Loucy (cell line): ENCODE results near the gene CEP128.

Experiments used
- H2AFZ ChIP-seq: fragments of 200-600 bp; sonication (generic); 2 replicates; pipeline ENCODE4 v1.6.0; 2016; ENCODE audit warnings: antibody characterized with exemption, mild to moderate bottlenecking, low read length, moderate library complexity
- H3F3A ChIP-seq: fragments of 200-600 bp; 2 replicates; pipeline ENCODE4 v1.6.0; 2016; ENCODE audit warnings: antibody characterized with exemption, low read depth, mild to moderate bottlenecking
- H3K27me3 ChIP-seq: fragments of 200-600 bp; sonication (generic); 2 replicates; pipeline ENCODE4 v1.6.1; 2014; ENCODE audit warnings: low read length, mild to moderate bottlenecking; ENCODE audit not compliant: insufficient read depth, poor library complexity, severe bottlenecking
- H3K36me3 ChIP-seq: fragments of 200-600 bp; sonication (generic); 2 replicates; pipeline ENCODE4 v1.6.1; 2016; ENCODE audit warnings: low read length; ENCODE audit not compliant: insufficient read depth
- H3K4me1 ChIP-seq: fragments of 200-600 bp; sonication (generic); 2 replicates; pipeline ENCODE4 v1.5.1; 2014; ENCODE audit warnings: low read length, mild to moderate bottlenecking; ENCODE audit not compliant: insufficient read depth, poor library complexity, severe bottlenecking
- H3K4me2 ChIP-seq: fragments of 200-600 bp; sonication (generic); 2 replicates; pipeline ENCODE4 v1.6.0; 2014; ENCODE audit warnings: antibody characterized with exemption, low read length, low read depth, mild to moderate bottlenecking; ENCODE audit not compliant: poor library complexity, severe bottlenecking
- H3K4me3 ChIP-seq: fragments of 200-600 bp; sonication (generic); 2 replicates; pipeline ENCODE4 v1.5.1; 2014; ENCODE audit warnings: low read length, mild to moderate bottlenecking, mixed read lengths; ENCODE audit not compliant: poor library complexity, severe bottlenecking
- H3K79me2 ChIP-seq: fragments of 200-600 bp; sonication (generic); 2 replicates; pipeline ENCODE4 v1.6.1; 2014; ENCODE audit warnings: low read length; ENCODE audit not compliant: insufficient read depth
- H3K9ac ChIP-seq: fragments of 200-600 bp; sonication (generic); 2 replicates; pipeline ENCODE4 v1.6.0; 2014; ENCODE audit warnings: mild to moderate bottlenecking, low read depth, low read length, moderate library complexity; ENCODE audit not compliant: poor library complexity, severe bottlenecking
- H3K9me2 ChIP-seq: fragments of 200-600 bp; sonication (generic); replicated peaks from 2 replicates; pipeline ENCODE4 v1.6.1; 2016; ENCODE audit warnings: low read depth, low read length, mixed read lengths
- H3K9me3 ChIP-seq: fragments of 200-600 bp; sonication (generic); 2 replicates; pipeline ENCODE4 v1.6.1; 2014; ENCODE audit warnings: mild to moderate bottlenecking, antibody characterized with exemption, low read length, low read depth; ENCODE audit not compliant: insufficient read depth
- H4K20me1 ChIP-seq: fragments of 200-600 bp; sonication (generic); 2 replicates; pipeline ENCODE4 v1.6.0; 2014; ENCODE audit warnings: antibody characterized with exemption, low read length, mild to moderate bottlenecking; ENCODE audit not compliant: insufficient read depth, poor library complexity, severe bottlenecking
- CTCF ChIP-seq: fragments of 200-600 bp; sonication (generic); conservative IDR thresholded peaks from 2 replicates; pipeline ENCODE4 v1.5.1; 2014; ENCODE audit warnings: mild to moderate bottlenecking, antibody characterized with exemption, low read length
- EZH2phosphoT487 ChIP-seq: fragments of 200-600 bp; IDR thresholded peaks from 2 replicates; pipeline ENCODE4 v1.6.1; 2018; ENCODE audit warnings: antibody characterized with exemption, mild to moderate bottlenecking, moderate library complexity, borderline replicate concordance

CEP128 gene

DNA sequence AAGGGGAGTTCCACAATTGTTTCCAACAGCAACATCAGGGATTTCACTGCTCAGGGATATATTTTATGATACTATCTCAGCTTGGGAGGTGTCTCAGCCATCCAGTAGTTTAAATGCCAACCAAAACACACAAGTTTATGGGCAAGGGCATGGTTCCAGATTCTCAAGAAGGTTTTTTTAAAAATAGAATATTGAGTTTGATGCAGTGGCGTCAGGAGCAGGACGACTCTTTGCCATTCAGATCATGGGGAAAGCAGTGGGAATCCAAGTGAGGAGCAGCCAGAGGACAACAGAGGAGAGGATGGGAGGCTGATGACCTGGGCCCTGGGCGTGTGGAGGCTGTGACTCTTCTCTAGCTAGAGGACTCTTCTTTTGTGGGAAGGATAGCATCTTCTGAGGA lies 39.6 kb upstream of the CEP128 start:
- Histone ChIP-seq H3K9ac (no peak overlapping the region), H3K4me1 (peaks cover 55% of the 10 kb centered on the region), H2AFZ (no peak overlapping the region), H3K27me3 (no peaks in the 10 kb centered on the region), H3K9me2 (no peaks in the 10 kb centered on the region), H3K4me3 (no peak overlapping the region), H3F3A (peaks cover 8% of the 10 kb centered on the region), H3K79me2 (no peaks in the 10 kb centered on the region), H4K20me1 (no peaks in the 10 kb centered on the region), H3K36me3 (no peaks in the 10 kb centered on the region), H3K4me2 (no peak overlapping the region), H3K9me3 (no peaks in the 10 kb centered on the region)
- TF ChIP-seq EZH2phosphoT487 (no peak), CTCF (no peak)

- H3F3A ChIP-seq: peaks cover 8% of the 10 kb centered on the region
- H3K79me2 ChIP-seq: no peaks in the 10 kb centered on the region
- no peak overlapping the region for H3K4me3 ChIP-seq
- TF ChIP-seq CTCF: no peak
- TF ChIP-seq EZH2phosphoT487: no peak
- peaks cover 47% of the 10 kb centered on the region for H3K4me1 ChIP-seq
- no peaks in the 10 kb centered on the region for H3K27me3 ChIP-seq
- no peaks in the 10 kb centered on the region for H3K36me3 ChIP-seq
- H3K4me2 ChIP-seq: no peak overlapping the region
- no peaks in the 10 kb centered on the region for H3K9me3 ChIP-seq
- H3K9me2 ChIP-seq: no peaks in the 10 kb centered on the region
- H4K20me1 ChIP-seq: no peaks in the 10 kb centered on the region
- H3K9ac ChIP-seq: no peak overlapping the region
- H2AFZ ChIP-seq: no peak overlapping the region
These were observed 38.4 kb upstream of the CEP128 start for GRCh38 chr14:80979951-80980350.

DNA sequence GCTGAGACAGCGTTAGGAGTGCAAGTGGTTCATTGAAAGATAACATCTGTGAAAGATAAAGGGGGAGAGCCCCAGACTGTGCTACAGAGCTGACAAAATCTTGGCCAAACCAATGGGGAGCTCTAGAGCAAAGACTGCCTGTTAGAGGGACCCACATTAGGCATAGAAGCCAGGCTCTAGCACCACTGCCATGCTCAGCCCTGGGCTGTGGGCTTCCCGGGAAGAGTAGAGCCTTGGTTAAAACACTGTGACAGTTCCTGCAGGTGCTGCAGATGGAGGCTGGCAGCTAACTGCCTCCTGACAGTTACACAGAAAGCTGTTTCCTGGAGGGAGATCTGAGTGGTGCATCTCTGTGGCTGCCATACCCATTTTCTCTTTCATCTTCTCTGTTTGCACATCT lies 36.9 kb upstream of the CEP128 start:
- H3K4me2 ChIP-seq: peak overlapping the region; percentile 63
- peaks cover 47% of the 10 kb centered on the region for H3K4me1 ChIP-seq
- H3K36me3 ChIP-seq: no peaks in the 10 kb centered on the region
- no peaks in the 10 kb centered on the region for H3K9me2 ChIP-seq
- TF ChIP-seq EZH2phosphoT487: no peak
- TF ChIP-seq CTCF: no peak
- peak overlapping the region; percentile 66 for H3K9ac ChIP-seq
- peaks cover 8% of the 10 kb centered on the region for H3F3A ChIP-seq
- H3K27me3 ChIP-seq: no peaks in the 10 kb centered on the region
- no peaks in the 10 kb centered on the region for H4K20me1 ChIP-seq
- no peaks in the 10 kb centered on the region for H3K79me2 ChIP-seq
- no peaks in the 10 kb centered on the region for H3K9me3 ChIP-seq
- H3K4me3 ChIP-seq: peak overlapping the region; percentile 19
- H2AFZ ChIP-seq: 0 out of 2 replicates have a peak overlapping the region, but pooled peaks have one; percentile 22
